Esophagus muscularis mucosa (tissue), 3 donors: ENCODE measurements around the gene AHSG.

ENCODE experiments used
- POLR2A ChIP-seq: fragments of 450-650 bp; IDR thresholded peaks from one replicate; pipeline ENCODE4 v1.6.1; 2017; ENCODE audit warnings: antibody characterized with exemption, moderate library complexity, mild to moderate bottlenecking, low read depth
- POLR2AphosphoS5 ChIP-seq, 2 donors: sonication (generic); formaldehyde crosslinking; IDR thresholded peaks; one replicate each; pipeline ENCODE4 v1.6.1; 2017; ENCODE audit warnings: antibody characterized with exemption in 2 of 2
- TF ChIP-seq, protein P1 (sequence below), 3 experiments: fragments of 200-600 bp in 2 of 3; fragments of 450-650 bp in 1 of 3; sonication (generic) in 2 of 3; IDR thresholded peaks; one replicate each; pipeline ENCODE4 v1.5.1; 2017 to 2019; ENCODE audit warnings: antibody characterized with exemption in 3 of 3, mild to moderate bottlenecking in 2 of 3, moderate library complexity in 1 of 3

DNA sequence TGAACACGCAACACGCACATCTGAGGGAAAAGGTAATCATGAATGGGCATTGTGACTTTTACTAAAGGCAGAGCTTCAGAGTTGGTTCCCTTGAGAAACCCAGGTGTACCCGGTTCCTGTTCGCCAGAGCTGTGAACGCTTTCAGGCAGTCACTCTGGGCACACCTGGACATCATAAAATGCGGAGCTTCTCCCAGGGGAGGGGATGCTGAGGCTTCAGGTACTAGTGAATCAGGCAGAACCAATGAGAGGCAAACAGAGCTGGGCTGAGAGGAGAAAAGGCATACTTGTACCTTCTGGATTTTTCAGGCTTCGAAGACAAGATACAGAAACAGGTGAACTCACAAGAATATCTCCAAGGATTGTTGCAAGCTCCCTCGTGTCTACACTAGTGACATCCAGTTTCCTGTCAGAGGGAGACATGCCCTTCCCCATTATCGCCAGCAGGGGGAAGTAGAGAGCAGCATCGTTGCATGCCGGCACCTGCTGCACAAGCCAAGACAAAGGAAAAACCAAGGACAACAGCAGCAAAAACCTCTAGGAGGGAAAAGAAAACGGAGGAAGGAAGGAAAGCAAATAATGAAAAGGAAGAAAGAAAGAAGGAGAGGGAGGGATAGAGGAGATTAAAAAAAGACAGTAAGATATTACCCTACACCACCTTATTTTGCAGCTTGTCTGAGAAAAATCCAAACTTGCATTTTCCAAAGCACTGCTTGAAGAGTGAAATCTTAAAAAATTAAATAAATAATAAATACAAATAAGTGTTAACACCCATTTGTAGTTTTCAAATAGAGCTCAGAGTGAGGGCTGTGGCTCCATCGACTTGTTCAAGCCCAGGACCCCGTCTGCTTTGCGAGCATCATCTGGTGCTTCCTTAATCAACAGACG lies 2.0 kb downstream of the AHSG start:
- TF ChIP-seq POLR2A (no peak), POLR2AphosphoS5 (IDR thresholded peaks at IDR 0.05) (peak in 1 of 2 donors; percentile 31)
- TF ChIP-seq, protein P1, sequence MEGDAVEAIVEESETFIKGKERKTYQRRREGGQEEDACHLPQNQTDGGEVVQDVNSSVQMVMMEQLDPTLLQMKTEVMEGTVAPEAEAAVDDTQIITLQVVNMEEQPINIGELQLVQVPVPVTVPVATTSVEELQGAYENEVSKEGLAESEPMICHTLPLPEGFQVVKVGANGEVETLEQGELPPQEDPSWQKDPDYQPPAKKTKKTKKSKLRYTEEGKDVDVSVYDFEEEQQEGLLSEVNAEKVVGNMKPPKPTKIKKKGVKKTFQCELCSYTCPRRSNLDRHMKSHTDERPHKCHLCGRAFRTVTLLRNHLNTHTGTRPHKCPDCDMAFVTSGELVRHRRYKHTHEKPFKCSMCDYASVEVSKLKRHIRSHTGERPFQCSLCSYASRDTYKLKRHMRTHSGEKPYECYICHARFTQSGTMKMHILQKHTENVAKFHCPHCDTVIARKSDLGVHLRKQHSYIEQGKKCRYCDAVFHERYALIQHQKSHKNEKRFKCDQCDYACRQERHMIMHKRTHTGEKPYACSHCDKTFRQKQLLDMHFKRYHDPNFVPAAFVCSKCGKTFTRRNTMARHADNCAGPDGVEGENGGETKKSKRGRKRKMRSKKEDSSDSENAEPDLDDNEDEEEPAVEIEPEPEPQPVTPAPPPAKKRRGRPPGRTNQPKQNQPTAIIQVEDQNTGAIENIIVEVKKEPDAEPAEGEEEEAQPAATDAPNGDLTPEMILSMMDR (IDR thresholded peaks at IDR 0.05): peak in 2 of 3 experiments; percentile 92 to 95
